ENCODE measurements around the gene KDM6A.
"Not testable (repeated sequence)": the region's sequence is repeated elsewhere in the genome, so short reads cannot be mapped to it uniquely, and the experiment has no call there.

KDM6A gene

DNA sequence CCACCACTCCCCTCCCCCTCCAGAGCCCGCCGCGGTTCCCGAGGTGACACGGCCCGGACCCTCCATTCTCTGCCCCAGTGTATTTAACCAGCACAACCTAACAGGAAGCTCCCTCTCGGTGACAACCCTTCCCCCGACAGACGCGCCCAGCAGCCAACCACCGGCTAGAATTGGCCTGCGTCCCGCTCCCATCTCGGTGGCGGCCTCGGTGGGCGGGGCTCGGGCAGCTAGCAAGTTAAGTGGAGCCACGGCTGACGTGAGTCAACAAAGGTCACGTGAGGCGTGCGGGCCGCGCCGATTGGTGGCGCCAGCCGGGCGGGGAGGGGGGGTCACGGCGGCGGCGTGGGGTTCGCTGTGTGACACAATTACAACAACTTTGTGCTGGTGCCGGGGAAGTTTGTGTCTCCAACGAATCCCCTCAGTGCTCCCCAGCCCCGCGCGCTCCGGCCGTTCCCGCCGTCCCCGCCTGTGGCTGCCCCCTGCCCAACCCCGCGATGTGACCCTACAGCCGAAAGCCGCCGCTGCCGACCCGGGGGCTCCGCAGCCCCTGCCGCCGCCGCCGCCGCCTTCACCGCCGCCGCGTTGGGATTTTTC lies at the start of gene KDM6A:
TSS of gene KDM6A (plus strand) at position 368 of the 594 bp plus-strand sequence. CDS start 364 bp downstream, outside the sequence.
- peak; percentile 96 for DNase-seq

DNA sequence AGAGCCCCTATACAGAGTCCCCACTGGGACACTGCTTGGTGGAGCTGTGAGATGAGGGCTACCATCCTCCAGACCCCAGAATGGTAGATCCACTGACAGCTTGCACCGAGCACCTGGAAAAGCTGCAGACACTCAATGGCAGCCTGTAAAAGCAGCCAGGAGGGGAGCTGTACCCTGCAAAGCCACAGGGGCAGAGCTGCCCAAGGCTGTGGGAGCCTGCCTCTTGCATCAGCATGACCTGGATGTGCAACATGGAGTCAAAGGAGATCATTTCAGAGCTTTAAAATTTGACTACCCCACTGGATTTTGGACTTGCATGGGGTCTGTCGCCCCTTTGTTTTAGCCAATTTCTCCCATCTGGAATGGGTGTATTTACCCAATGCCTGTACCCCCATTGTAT lies 49.8 kb upstream of the KDM6A start:
- DNase-seq = not testable (repeated sequence)

DNA sequence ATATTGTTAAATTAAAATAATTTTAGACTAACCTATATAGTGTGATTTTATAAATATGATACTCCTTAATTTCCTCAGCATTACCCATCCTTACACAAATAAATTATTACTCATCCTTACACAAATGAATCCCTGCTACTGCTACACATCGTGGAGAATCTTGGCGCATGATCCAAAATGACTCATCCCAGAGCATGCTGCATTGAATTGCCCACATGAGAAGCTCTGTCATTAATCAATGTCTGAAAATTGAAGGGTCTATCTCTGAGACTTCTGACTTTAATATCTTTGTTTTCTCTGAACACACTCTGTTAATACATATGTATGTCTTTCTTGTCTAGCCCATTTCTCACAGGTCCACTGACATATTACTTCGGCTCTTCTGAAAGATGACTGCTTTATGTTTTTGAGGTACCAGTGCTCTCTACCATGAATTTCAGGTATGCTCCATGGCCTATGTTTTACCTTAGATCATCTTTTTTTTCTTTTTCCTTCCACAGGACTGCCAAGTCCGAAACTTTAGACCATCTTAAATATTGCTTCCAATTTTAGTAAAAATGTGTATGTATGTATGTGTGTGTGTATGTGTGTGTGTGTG lies 44.9 kb upstream of the KDM6A start:
- peak; percentile 87 for DNase-seq

DNA sequence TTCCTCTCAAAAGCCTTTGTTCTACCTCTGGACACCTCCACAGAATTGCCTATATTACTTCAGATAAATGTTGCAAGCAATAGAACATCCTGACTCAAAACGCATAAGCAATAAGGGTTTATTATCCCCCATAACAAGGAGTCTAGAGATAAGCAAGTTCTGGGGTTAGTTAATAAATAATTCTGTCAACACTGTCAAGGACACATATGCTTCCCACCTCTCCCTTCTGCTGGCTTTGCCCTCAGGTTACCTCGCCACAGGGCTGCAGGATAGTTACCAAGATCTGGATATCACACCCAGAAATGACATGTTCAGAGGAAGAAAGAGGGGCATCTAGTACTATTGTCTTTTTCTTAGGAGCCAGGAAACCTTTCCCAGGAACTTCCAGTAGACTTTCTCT lies 43.2 kb upstream of the KDM6A start:
- no peak for DNase-seq

DNA sequence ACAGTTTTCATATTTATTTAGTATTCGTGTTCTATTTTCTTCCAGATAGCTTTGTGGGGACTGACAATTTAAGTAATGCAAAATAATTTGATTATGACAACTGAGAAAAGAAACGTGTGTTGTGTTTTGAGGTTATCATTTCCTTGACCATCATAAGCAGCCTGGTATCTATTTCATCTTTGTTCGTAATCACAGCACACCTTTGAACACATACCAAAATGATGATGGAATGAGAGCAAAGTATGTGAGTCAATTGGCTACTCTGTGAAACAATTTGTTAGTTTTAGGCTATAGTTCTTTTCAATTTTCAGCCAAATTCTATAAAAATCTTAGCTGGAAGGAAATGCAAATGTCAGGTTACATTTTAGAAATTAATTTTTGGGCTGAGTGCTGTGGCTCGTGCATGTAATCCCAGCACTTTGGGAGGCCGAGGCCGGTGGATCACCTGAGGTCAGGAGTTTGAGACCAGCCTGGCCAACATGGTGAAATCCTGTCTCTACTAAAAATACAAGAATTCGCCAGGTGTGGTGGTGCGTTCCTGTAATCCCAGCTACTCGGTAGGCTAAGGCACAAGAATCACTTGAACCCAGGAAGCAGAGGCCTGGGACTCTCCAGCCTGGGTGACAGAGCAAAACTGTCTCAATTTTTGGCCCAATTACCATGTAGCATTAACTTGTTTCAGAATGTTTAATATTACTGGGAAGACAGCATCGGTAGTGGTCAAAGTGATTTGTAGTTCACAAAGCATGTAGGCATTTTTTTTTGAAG lies 30.3 kb upstream of the KDM6A start:
- no peak for DNase-seq

DNA sequence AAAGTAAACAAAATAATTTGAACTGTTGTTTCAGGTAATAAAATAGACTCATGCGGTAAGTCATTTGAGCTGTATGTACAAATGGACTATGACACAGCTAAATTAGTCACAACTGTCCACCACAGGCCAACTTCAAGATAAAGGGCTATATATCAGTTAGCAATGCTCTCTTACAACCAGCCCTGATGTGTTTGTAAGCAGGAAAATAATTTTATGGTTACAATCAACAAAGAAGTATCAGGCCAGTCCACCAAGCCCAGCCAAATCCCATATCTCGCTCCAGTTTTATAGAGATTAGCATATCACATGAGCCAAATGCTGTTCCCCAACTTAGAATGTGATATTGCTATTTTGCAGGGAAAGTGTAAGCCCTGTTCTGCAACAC lies 29.7 kb upstream of the KDM6A start:
- no peak for DNase-seq

DNA sequence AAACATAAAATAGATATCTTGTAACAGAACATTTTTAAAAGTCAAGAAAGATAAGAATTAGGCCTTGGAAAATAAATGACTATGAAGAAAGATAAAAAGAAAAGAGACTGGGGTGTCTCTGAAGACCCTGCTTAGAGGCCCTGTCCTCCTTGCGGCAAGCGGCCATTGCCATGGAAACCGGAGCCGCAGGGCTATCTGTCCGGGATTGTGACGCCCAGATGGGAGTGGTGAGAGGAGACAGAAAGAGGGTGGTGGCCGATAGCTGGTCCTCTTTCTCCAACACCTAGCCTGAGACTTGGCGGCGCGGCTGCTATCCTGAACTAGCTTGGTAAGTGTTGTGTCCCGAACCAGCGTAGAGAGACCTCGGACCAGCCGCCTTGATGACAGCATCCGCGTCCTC lies 29.2 kb upstream of the KDM6A start, which contains the start of gene DUSP21:
TSS of gene DUSP21 (plus strand) at position 269 of the 400 bp plus-strand sequence. CDS start at position 381, 112 bp downstream.
- no peak for DNase-seq

DNA sequence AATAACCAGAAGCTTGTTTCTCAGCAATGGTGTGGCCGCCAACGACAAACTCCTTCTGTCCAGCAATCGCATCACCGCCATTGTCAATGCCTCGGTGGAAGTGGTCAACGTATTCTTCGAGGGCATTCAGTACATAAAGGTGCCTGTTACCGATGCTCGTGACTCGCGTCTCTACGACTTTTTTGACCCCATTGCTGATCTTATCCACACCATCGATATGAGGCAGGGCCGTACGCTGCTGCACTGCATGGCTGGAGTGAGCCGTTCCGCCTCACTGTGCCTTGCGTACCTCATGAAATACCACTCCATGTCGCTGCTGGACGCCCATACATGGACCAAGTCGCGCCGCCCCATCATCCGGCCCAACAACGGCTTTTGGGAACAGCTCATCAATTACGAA lies 28.8 kb upstream of the KDM6A start:
- no peak for DNase-seq

DNA sequence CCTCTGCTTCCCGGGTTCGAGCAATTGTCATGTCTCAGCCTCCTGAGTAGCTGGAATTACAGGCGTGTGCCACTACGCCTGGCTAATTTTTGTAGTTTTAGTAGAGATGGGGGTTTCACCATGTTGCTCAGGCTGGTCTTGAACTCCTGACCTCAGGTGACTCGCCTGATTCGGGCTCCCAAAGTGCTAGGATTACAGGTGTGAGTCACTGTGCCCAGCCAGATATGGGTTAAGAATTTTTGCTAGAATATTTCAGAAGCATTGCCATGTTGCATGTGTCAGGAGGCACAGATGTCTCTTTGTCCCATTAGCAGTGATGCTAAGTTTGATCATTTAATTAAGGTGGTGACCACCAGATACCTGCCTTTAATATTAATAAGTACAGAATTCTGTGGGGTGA lies 22.1 kb upstream of the KDM6A start:
- not testable (repeated sequence) for DNase-seq

DNA sequence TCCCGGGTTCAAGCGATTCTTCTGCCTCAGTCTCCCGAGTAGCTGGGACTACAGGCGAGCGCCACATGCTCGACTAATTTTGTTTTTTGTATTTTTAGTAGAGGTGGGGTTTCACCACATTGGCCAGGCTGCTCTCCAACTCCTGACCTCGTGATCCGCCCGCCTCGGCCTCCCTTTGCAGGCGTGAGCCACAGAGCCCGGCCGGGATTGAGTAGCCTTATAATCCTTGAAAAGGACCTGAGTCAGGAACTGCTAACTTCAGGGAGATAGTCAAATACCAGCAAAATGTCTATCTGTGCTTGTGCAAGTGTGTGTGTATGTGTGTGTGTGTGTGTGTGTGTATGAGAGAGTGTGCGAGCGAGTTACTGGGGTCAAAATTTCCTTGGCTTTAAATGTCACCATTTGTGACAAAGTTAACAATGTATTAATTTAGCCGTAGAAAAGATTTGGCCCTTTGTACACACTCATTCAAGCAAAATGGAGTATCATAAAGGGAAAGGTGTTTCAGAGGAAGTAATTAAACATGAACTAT lies 1.8 kb upstream of the KDM6A start:
- DNase-seq = no peak

DNA sequence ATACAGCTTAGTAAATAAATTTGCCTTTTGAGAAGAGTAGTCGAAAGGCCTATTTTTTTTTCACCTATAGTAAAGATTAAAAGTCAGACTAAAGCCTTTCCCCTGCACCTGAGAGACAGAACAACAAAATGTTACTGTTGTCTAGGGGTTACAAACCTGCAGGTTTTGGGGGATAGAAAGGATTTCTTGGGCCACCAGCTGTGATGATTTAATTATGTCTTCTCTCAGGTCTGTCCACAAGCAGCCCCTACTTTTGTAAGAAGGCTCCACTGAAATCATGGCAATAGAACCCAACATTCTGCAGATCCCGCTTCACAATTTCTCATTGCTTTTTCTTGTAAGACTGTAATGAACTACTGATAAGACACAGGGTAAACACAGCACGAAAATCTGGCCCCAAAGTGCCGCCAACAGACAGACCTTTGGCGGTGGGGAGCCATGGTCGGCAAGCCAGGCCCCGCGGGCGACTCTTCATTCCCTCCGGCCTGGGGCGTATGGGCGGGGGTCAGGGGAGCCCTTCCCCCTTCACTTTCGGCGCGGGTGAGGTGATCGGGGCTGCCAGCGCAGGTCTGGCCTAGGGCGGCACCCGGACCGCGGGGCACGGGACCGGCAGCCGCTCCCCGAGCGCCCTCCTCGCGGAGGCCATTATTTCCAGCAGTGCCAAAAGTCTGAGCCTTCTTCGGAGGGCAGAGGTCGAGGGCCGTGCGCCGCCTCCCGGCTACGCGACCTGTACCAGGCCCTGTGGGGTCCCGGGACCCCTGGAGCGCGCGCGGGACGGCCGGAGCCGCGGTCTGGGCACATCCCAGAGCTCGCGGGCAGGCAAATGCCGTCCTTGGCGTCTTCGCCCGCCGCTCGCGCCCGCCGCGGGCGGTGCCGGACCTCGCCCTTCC lies 812 bp upstream of the KDM6A start:
- peak; percentile 4 for DNase-seq

DNA sequence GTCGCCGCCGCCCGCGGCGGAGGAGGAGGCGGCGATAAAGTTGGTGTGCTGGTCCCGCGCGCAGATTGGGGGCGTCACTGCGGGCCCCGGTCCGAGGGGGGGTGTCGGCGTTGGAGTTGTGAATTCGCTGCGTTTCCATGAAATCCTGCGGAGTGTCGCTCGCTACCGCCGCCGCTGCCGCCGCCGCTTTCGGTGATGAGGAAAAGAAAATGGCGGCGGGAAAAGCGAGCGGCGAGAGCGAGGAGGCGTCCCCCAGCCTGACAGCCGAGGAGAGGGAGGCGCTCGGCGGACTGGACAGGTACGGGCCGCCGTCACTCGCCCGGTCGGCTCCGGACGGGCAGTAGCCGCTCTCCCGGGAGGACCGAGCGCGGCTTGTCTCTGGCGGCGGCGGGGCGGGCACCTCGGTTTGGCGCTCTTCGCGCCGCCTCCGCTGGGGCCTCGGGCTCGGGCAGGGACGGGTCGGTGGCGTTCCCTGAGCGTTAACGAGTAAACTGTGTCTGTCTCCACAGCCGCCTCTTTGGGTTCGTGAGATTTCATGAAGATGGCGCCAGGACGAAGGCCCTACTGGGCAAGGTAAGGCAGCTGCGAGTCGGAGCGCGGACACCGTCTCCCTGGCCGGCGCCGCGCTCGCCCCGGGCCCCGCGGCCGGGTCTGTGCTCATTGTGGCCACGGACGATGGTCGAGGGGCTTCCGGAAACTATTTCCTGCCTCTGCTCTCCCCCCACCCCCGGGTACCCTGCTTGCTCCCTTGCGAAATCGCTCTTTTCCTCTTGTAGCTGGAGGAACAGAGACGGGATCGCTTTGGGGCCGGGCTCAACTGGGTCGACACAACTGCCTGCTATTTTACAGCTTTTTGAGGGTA lies 658 bp downstream of the KDM6A start:
- DNase-seq = peak; percentile 45

DNA sequence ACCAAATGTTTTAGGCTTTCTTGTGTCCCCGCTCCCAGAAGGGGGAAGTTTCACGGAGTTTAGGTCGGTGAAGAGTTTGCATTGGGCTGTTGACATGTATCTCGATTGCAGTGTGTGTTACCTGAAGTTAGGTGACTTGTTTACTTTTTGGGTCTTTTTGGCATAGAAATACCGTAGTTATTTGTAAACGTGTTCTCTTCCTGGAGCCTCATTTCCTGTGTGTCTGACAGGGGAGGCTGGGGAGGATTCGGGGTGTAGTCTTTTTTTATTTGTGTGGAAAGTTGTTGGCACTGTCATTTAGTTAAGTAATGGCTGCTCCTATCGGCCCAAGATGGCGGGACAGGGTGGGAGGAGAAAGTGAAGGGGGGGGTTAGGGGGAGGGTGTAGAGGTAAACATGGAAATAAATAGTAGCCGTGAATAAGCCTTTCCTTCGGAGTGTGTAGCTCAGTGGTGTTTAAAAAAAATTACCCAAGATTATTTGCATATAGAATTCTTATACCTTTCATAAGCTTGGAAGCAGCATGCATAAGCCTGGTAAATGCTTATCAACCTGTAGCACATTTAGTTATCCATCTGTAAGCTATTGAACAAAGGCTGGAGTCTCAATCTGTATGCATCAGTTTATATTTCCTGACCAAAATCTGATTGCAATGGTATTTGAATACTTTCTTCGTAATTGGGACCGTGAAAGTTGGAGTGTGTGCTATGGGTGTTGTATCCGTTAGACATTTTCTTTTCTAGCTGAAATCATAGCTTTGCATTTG lies 1.6 kb downstream of the KDM6A start:
- peak; percentile 24 for DNase-seq

DNA sequence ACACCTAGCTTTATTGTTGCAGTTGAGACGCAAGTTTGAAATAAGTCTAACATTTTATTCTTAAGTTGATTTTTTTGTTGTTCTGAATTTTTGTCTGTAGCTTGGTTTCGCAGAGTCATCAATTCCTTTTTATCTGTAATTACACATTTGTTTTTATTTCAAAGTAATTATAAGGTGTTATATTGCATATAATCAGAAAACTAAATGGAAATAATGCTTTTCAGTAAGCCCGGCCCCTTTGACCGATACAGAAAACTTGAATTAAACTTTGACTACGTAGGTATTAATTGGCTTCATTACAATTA lies 2.1 kb downstream of the KDM6A start:
- DNase-seq = no peak

DNA sequence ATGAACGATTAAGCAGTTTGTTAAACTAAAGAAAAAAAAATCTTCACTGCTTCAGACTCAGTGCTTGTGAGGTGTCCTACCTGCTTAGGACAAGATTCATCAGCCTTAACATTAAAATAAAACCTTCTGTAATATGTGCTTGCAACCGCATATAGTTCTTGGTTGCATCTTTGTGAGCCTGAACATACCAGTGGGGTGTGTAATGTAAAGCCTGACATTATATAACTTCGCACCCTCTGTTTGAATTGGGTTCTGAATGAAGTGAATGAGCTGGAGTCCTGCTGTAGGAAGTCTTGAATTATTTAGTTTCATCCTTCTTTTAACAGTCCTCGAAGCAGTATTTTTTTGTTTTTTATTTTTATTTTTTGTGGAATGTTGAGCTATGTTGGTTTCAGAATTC lies 3.1 kb downstream of the KDM6A start:
- peak; percentile 33 for DNase-seq

DNA sequence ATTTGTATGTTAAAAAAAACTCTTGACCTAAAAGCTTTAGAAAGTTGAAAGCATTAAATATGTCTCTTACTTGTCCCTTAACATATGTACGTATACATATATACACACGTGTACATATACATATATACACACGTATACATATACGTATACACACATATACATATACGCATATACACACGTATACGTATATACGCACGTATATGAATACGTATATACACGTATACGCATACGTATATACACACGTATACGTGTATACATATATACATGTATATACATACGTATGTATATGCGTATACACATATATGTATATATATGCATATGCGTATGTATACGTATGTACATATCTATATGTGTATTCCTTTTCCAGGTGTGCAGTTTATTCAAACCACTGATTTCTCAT lies 3.8 kb downstream of the KDM6A start:
- DNase-seq = no peak

DNA sequence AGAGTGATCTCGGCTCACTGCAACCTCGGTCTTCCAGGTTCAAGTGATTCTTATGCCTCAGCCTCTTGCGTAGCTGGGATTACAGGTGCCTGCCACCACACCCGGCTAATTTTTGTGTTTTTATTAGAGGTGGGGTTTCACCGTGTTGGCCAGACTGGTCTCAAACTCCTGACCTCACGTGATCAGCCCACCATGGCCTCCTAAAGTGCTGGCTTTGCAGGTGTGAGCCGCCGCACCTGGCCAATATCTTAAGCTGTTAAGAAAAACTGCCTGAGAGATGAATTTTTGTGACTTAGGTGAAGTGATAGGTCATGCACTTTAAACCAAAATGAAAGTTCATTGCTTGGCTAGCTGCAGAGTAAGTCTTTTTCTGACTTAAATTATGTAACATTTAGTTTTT lies 5.8 kb downstream of the KDM6A start:
- DNase-seq = no peak

DNA sequence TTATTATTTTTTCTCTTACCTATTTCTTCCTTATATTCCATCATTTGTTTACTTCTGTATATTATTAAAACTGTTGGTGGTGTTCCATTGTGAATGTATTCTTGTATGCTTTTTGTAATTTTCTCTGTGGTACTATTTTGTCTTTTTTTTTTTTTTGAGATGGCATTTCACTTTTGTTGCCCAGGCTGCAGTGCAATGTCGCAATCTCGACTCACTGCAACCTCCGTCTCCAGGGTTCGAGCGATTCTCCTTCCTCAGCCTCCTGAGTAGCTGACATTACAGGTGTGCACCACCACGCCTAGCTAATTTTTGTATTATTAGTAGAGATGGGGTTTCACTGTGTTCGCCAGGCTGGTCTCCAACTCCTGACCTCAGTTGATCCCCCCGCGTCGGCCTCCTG lies 8.6 kb downstream of the KDM6A start:
- DNase-seq = no peak

DNA sequence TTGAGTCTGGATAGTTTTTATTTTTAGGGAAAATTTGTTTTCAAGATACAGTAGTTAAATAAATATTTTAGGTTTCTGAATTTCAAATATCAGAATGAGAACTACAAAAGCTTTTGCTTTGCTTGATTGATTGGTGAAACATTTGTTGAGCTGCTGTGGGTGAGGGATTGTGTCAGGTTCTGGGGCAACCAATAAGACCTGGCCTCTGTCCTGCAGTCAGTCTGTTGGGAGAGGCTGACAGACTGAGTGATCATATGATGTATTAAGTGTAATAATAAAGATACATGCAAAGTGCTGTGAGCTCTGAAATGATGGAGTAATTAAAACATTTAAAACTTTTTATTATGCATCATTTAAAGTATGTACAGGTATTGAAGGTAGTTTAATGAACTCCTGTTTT lies 9.6 kb downstream of the KDM6A start:
- DNase-seq = no peak

DNA sequence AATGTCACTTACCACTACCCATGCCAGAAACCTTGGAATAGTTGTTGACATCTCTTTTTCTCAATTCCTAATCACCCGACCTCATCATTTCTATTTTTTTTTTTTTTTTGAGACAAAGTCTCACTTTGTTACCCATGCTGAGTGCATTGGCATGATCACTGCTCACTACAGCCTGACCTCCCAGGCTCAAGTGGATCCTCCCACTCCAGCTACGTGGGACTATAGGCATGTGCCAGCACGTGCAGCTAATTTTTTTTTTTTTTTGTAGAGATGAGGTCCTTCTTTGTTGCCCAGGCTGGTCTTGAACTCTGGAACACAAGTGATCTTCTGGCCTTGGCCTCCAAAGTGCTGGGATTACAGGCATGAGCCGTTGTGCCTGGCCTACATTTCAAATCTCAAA lies 12.0 kb downstream of the KDM6A start:
- DNase-seq = no peak

DNA sequence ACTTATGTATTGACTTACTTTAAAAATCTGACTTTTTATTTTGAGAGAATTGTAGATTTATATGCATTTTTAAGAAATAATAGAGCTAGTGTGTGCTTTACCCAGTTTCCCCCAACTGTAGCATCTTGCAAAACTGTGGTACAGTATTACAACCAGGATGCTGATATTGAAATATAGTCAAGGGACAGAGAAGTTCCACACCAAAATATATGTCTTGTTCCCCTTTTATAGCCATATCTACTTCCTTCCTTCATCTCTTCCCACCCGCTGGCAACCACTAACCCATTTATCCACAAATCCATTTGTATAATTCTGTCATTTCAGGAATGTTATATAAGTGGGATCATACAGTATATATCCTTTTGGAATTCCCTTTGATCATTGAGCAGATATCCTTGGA lies 16.8 kb downstream of the KDM6A start:
- DNase-seq = no peak

Data from fibroblast of skin of right quadriceps (primary cell).